GM23338 (cell line): ENCODE data around the gene FAM168A. TPM values are rescaled to one million over a fixed set of nuclear protein-coding genes. Genes with fewer than 3 reads are reported as not detected.

Source experiments
- polyA plus RNA-seq: library from polyadenylated mRNA; unstranded; fragments of >200 nt; fragmentation: Nextera tagmentation; extraction: Ambion mirVana; gene quantifications from 2 replicates; pipeline ENCODE4 v1.2.1, GENCODE V29; 2016
- small RNA-seq: library from RNA; depleted of rRNA; stranded (forward); fragments of <200 nt; gene quantifications from one replicate; pipeline ENCODE3, GENCODE V24; 2014; ENCODE audit warnings: low replicate concordance
- total RNA-seq: library from RNA; depleted of rRNA; stranded (reverse); fragments of >200 nt; shearing (Covaris generic); gene quantifications from 2 replicates; pipeline ENCODE4 v1.2.3, GENCODE V29; 2014; rRNA removed

The FAM168A gene
- total and polyA plus RNA-seq, 2 experiments from 2014 or later, result 8.0 to 20.3 TPM

Small RNA genes lying within 50 kb of the gene (small RNA-seq; reads per million reads assigned to genes)
- gene AP000763.2 (not detected), gene HMGN2P38 (not detected)

Other genes starting within 250 kb of the FAM168A start
- gene RELT, start 221.7 kb downstream of the FAM168A start, total RNA-seq, result 6.2 and 6.3 TPM in 2 replicates
- 2.0 and 2.1 TPM in 2 replicates for gene RELT, start 221.7 kb downstream of the FAM168A start, polyA plus RNA-seq
- gene PLEKHB1, start 48.5 kb upstream of the FAM168A start, total RNA-seq, result 10.3 and 20.1 TPM in 2 replicates
- gene PLEKHB1, start 48.5 kb upstream of the FAM168A start, polyA plus RNA-seq, result 20.8 and 25.8 TPM in 2 replicates
- 107 and 127 TPM in 2 replicates for gene RAB6A, start 163.0 kb upstream of the FAM168A start, total RNA-seq
- 42.3 and 61.1 TPM in 2 replicates for gene RAB6A, start 163.0 kb upstream of the FAM168A start, polyA plus RNA-seq
- 24.1 and 54.1 TPM in 2 replicates for gene MRPL48, start 189.8 kb upstream of the FAM168A start, total RNA-seq
- 101 and 103 TPM in 2 replicates for gene MRPL48, start 189.8 kb upstream of the FAM168A start, polyA plus RNA-seq